GM19467 (cell line): ENCODE measurements around the gene SYT5.

Experiments
- ATAC-seq: cut with Tn5 transposase; IDR thresholded peaks from one replicate; pipeline ENCODE4 v1.9.1; 2021; ENCODE audit warnings: mild to moderate bottlenecking, moderate library complexity; ENCODE audit not compliant: unreplicated experiment

Gene SYT5

GRCh38 chr19:55147545-55148251, 32.4 kb downstream of the SYT5 start:
- no peak for ATAC-seq

DNA sequence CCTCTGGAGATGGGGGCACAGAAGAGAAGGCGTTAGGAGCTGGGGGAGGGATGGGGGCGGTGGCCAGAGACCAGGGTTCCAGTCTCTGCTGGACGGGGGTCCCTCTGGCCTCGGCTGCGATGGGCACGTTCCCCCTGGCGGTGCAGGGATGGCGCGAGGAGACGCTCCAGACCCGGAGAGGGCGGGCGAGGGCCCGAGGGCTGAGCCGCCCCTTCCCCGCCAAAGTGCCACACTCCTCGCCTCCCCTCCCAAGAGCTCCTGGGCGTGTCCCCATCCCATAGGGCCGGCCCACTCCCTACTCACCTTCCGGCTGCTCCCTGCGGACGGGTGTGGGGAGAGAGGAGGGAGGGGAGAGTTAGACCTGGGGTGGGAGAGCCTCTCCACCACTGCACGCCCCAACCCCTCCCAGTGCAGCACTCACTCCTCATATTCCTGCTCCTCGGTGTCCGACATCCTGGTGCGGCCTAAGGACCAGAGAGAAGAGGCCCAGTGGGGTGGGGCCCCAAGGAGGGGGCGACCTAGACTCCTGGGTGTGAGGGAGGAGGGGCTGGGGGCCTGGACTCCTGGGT, 33.3 kb downstream of the SYT5 start:
- ATAC-seq: no peak

DNA sequence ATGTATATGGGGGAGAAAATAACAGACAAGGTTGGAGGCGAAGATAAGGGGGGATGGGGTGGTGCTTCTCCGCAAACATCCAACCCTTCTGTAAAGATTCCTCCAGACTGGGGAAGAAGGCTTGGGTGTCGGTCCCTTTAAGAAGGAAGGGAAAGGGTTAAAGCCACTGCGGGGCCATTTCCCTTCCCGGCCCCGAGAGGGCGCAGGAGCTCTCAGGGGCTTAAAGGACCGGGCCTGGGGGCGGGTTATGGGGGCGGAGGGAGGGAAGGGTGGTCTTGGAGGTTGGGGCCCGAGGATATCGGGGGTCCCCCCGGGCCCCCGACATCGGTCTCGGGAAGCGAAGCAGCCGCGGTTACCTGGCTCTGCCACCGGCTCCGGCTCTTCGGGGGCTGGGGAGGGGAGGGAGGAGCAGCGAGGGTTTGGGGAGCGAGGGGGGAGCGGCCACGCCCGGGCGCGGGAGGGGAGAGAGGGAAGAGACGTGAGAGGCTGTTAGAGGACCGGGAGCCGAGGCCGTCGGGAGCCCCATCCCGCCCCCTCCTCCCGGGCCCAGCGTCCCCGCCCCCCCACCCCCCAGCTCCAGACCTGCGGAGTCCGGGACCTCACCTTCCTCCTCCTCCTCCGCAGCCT, 33.9 kb downstream of the SYT5 start:
- no peak for ATAC-seq

DNA sequence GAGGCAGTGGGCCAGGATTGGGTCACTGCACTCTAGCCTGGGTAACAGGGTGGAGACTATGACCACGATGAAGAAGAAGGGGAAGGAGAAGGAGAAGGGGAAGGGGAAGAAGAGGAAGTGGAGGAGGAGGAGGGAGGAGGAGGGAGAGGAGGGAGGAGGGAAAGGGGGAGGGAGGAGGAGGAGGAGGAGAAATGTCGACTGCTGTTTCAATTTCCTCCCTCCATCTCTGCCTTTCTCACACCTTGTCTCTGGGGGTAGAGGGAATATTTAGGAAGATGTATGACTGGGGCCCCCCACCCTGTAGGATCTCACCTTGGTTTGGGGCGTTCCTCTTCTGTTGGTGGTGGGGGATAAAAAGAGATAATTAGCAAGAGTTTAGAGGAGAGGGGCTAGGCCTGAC, 34.9 kb downstream of the SYT5 start:
- no peak for ATAC-seq

- no peak for ATAC-seq
Observed at GRCh38 chr19:55141696-55142095, 38.4 kb downstream of the SYT5 start.

DNA sequence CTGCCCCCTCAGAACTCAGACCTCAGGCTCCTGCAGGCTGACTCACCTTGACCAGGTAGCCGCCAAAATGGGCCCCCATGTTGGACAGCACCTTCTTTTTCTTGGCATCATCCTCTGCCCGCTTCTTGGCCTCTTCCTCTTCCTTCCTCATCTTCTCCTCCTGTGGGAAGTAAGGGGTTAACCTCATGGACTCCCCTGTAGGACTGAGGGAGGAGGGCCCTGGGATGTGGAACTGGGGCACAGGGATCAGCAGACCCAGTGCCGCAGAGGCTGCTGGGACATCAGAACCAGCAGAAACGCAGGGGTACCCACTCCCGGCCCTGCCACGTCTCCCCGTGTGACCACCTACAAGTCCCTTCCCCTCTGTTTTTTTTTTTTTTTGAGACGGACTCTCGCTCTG, 42.2 kb downstream of the SYT5 start:
- ATAC-seq: no peak

GRCh38 chr19:55136399-55137102, 43.5 kb downstream of the SYT5 start:
- ATAC-seq: no peak

- ATAC-seq: no peak
Observed at GRCh38 chr19:55134736-55135135, 45.4 kb downstream of the SYT5 start.

GRCh38 chr19:55133639-55134444, 46.2 kb downstream of the SYT5 start:
- no peak for ATAC-seq

DNA sequence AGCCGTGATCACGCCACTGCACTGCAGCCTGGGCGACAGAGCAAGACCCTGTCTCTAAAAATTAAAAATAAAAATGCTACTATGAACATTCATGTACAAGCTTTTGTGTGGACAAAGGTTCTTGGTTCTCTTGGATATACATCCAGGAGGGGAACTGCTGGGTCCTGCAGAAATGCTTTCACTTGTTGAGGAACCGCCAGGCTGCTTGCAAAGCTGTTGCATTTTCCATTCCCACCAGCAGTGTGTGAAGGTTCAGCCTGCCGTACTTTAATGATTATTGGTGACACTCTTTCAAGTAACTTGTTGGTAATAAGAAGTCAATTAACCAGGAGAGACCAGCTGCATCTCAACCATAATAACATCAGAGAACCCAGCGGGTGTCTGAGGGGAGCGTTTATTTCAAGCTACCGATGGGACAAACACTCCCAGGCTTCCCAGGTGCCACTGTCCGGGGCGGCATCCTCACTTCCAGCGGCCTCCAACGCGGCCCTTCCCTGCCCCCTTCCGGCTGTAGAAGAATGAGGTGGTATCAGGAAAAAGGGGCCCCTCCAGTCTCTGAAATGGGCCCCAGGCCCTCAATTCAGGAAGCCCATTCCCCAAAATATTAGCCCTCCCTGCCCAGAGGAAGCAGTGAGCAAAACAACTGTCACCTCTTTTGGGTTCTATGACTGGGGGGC, 47.5 kb downstream of the SYT5 start:
- no peak for ATAC-seq

DNA sequence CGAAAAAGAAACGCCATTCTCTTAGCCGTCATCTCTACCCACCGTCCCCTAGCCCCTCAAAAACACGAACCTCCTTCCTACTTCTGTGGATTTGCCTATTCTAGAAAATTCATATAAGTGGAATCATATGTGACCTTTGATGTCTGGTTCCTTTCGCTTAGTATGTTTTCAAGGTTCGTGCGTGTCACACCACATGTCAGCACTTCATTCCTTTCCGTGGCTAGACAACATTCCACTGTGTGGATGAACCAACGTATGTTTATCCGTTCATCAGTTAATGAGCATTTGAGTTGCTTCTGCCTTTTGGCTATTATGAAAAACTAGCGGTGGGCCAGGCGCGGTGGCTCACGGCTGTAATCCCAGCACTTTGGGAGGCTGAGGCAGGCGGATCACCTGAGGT, 48.7 kb downstream of the SYT5 start:
- ATAC-seq: no peak
